GM19328 (cell line): ENCODE results near the gene PPP6R3.
"Not testable (repeated sequence)": the region's sequence is repeated elsewhere in the genome, so short reads cannot be mapped to it uniquely, and the experiment has no call there.

ENCODE experiments used
- ATAC-seq: cut with Tn5 transposase; IDR thresholded peaks from one replicate; pipeline ENCODE4 v1.9.1; 2021; ENCODE audit warnings: mild to moderate bottlenecking, moderate library complexity; ENCODE audit not compliant: unreplicated experiment

PPP6R3 gene

GRCh38 chr11:68433541-68433940 is 27.0 kb upstream of the PPP6R3 start:
- ATAC-seq: no peak

GRCh38 chr11:68434159-68434558 is 26.4 kb upstream of the PPP6R3 start:
- ATAC-seq: not testable (repeated sequence)

GRCh38 chr11:68436162-68436888 is 24.2 kb upstream of the PPP6R3 start:
- ATAC-seq: no peak

GRCh38 chr11:68436985-68437926 is 23.3 kb upstream of the PPP6R3 start:
- no peak for ATAC-seq

- no peak for ATAC-seq
These were observed 22.5 kb upstream of the PPP6R3 start for GRCh38 chr11:68437927-68438657.

- no peak for ATAC-seq
These were observed 21.8 kb upstream of the PPP6R3 start for GRCh38 chr11:68438658-68439259.

GRCh38 chr11:68439355-68440065 is 21.0 kb upstream of the PPP6R3 start:
- no peak for ATAC-seq

- no peak for ATAC-seq
These were observed 20.3 kb upstream of the PPP6R3 start for GRCh38 chr11:68440224-68440623.

GRCh38 chr11:68441466-68442230 is 18.9 kb upstream of the PPP6R3 start:
- no peak for ATAC-seq

GRCh38 chr11:68442433-68442832 is 18.1 kb upstream of the PPP6R3 start:
- no peak for ATAC-seq

- ATAC-seq: no peak
These were observed 16.0 kb upstream of the PPP6R3 start for GRCh38 chr11:68444566-68444965.

GRCh38 chr11:68445531-68446035 is 15.0 kb upstream of the PPP6R3 start:
- ATAC-seq: no peak

- ATAC-seq: no peak
These were observed 14.4 kb upstream of the PPP6R3 start for GRCh38 chr11:68446046-68446725.

GRCh38 chr11:68447015-68447801 is 13.3 kb upstream of the PPP6R3 start:
- ATAC-seq: no peak

- not testable (repeated sequence) for ATAC-seq
These were observed 12.6 kb upstream of the PPP6R3 start for GRCh38 chr11:68447914-68448313.

GRCh38 chr11:68448604-68449011 is 11.9 kb upstream of the PPP6R3 start:
- no peak for ATAC-seq

- ATAC-seq: no peak
These were observed 10.6 kb upstream of the PPP6R3 start for GRCh38 chr11:68449951-68450350.

- no peak for ATAC-seq
These were observed 9.8 kb upstream of the PPP6R3 start for GRCh38 chr11:68450711-68451110.
